Coronary artery (tissue), 2 donors: ENCODE results near the gene LEO1.

Experiments
- DNase-seq: peaks from one replicate; pipeline ENCODE4 v3.0.0-alpha.2; 2017; ENCODE audit warnings: low spot score
- H3K27ac ChIP-seq, 2 donors: fragments of 200-600 bp; sonication (generic); one replicate each; pipeline ENCODE4 v1.5.1; 2016 to 2019
- H3K4me3 ChIP-seq: fragments of 200-600 bp; sonication (generic); 2 replicates; pipeline ENCODE4 v1.5.1; 2016; ENCODE audit warnings: mild to moderate bottlenecking, moderate library complexity
- TF ChIP-seq, protein P1 (sequence below): fragments of 200-600 bp; sonication (generic); IDR thresholded peaks from one replicate; pipeline ENCODE4 v1.5.1; 2019; ENCODE audit warnings: antibody characterized with exemption

LEO1 gene

DNA sequence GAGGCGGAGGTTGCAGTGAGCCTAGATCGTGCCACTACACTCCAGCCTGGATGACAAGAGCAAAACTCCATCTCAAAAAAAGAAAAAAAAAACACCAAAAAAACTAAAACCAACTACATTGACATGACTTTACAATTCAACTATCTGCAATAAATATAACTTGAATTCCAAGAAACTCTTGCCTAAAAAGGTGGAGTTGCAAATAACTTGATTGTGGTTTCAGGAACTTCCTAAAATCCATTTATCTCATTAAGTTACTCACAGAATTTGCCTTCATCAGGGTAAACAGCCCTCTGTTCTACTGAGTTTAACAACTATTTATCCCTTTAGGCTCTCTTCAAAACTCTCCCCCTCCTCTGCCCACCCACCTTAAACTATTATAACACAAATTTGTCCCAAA is 44.7 kb upstream of the LEO1 start:
- DNase-seq, result no peak
- Histone ChIP-seq H3K27ac (no peak overlapping the region), H3K4me3 (no peak overlapping the region)
- TF ChIP-seq, protein P1, sequence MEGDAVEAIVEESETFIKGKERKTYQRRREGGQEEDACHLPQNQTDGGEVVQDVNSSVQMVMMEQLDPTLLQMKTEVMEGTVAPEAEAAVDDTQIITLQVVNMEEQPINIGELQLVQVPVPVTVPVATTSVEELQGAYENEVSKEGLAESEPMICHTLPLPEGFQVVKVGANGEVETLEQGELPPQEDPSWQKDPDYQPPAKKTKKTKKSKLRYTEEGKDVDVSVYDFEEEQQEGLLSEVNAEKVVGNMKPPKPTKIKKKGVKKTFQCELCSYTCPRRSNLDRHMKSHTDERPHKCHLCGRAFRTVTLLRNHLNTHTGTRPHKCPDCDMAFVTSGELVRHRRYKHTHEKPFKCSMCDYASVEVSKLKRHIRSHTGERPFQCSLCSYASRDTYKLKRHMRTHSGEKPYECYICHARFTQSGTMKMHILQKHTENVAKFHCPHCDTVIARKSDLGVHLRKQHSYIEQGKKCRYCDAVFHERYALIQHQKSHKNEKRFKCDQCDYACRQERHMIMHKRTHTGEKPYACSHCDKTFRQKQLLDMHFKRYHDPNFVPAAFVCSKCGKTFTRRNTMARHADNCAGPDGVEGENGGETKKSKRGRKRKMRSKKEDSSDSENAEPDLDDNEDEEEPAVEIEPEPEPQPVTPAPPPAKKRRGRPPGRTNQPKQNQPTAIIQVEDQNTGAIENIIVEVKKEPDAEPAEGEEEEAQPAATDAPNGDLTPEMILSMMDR, result no peak

DNA sequence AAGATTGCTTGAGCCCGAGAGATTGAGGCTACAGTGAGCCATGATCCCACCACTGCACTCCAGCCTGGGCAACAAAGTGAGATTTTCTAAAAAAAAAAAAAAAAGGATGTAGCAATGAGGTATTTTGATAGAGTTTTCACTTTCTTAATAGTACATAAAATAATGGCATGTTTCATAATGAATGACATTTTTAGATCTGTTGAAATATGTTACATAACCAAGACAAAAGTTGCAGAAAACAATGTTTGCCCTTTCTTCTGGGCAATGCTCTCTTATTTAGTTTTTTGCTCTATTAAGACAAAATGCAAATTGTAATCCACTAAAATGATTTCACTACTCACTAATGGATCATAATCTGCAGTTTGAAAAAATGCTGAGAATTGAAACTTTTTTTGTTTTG is 43.0 kb upstream of the LEO1 start:
- H3K4me3 ChIP-seq, result no peak overlapping the region
- TF ChIP-seq, protein P1, result no peak
- no peak overlapping the region for H3K27ac ChIP-seq
- no peak for DNase-seq

DNA sequence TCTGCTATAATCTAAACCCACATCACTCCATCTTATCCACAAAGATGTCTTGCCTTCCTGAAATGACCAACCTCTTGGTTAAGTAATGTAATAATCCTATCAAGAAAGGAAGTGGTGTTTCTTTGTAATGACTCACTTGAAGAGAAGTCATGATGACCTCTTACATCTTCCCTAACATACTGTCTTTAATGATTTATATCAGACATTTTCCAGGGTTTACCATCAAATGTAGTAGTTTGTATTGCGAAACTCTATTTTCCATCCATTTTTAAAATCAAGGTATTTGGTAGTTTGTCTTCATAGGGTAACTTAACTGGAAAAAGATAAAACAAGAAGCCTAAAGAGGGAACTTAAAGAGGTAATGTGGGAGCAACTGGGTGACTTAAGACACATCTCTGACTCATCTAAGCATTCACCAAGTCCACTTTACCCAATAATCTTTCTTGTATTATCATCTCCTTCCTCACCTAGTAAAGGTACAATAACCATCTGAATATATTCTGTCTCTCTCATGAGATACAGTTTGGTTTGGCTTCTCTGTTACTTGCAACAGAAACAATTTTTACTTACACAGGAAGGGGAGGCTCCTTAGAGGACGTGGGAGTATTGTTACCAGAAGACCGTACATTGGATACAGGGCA is 41.7 kb upstream of the LEO1 start:
- H3K27ac ChIP-seq, result no peak overlapping the region
- no peak overlapping the region for H3K4me3 ChIP-seq
- no peak for DNase-seq
- TF ChIP-seq, protein P1, result no peak

DNA sequence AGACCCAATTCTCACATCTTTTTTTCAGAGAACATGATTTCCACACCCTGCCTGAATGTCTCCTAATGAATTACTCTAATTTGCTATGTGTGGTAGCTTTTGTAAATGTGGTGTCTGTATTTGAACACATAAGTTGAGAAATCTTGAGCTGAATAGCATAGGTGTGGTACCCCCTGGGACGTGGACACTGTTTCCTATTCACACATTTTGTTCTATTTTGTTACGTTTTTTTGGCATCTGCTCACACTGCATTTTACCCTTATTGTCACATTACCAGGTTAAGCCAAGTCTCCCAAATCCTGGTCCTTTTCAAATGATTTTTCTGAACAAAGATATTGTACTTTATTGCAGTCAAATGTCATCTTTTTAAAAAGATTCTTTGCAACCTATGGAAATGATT is 40.6 kb upstream of the LEO1 start:
- no peak for DNase-seq
- H3K4me3 ChIP-seq, result no peak overlapping the region
- H3K27ac ChIP-seq, result no peak overlapping the region
- TF ChIP-seq, protein P1, result no peak

DNA sequence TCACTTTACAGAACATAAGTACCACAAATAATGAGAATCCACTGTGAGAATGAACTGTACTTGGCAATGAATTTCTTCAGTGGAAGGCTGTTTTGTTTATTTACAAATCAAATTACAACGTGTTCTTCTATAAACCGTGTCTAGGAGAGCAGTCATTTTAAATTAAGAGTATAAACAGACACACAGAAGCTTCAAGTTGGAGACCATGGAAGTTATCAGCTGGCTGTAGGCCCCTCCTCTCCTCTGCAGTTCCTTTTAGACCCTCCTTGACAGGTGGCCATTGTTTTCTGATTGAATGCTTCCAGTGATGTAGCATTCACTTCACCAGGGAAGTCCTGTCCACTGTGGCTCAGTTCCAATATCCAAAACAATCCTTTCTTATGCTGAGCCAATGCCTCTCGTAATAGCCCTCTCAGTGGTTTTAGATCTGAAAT is 40.1 kb upstream of the LEO1 start:
- no peak for DNase-seq
- no peak overlapping the region for H3K27ac ChIP-seq
- no peak overlapping the region for H3K4me3 ChIP-seq
- TF ChIP-seq, protein P1, result no peak

DNA sequence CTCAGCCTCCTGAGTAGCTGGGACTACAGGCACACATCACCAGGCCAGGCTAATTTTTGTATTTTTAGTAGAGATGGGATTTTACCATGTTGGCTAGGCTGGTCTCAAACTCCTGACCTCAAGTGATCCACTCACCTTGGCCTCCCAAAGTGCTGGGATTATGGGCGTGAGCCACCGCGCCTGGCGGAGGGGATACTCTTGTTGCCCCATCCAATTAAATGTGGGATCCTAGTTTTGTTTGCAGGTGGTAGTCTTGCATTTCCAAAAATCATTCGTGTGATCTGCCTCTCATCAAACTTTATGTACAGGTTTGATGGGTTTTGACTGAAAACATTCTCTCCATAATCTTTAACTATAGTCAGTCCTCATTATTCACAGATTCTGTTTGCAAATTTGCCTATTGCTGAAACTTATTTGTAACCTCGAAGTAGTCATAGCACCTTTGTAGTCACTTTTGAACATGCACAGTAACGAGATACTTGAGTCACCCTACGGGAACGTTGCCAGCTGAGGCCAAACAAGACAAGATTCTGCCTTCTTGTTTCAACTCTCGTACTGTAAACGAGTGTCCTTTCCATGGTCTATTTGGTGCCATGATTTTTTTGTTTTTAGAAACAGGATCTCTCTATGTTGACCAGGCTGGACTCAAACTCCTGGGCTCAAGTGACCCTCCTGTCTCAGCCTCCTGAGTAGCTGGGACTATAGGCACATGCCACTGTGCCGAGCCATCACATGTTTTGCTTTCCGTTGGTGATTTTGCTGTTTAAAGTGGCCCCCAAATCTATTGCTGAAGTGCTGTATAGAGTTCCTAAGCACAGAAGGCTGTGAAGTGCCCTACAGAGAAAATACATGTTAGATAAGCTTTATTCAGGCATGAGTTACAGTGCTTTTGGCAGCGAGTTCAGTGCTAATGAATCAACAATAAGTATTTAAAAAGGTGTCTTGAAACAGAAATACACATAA is 39.3 kb upstream of the LEO1 start:
- H3K4me3 ChIP-seq, result no peak overlapping the region
- no peak for DNase-seq
- no peak overlapping the region for H3K27ac ChIP-seq
- TF ChIP-seq, protein P1, result no peak
